ENCODE results near the gene DPP3.

DNA sequence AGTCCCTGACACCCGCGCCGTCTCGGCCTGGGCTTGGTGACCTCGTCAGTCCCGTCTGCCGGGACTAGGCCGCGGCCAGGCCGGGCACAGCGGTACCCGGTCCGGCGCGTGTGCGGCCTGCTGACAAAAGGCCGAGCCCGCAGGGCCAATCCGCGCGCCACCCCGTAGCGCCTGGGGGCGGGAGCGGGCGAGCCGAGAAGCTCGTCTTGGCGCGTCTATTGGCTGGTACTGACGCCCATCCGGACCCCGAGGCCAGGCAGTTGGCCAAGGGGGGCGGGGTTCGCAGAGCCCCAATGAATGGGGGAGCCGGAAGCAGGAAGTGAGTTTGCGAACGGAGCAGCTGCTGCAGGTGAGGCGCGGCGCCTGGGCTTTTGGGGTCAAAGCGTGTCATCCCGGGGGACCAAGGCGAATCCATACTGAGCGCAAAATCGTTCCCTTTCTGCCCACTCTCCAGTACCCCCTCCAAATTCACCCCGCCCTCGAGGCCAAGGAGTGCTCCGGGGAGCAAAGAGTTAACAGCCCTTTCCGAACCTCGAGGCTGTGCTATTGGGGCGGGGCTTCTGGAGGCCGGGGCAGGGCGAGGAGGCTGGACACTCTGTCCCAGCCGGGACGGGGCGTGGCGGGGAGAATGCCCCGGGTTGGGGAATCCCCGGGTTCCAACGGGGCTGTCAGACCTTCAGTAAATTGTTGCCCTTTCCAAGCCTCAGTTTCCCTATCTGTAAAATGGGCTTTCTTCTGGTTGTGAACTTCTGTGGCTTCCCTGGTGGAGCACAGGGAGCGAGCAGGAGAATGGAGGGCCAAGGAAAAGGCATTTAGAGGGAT is at the start of gene DPP3:
- TF ChIP-seq, protein P1, sequence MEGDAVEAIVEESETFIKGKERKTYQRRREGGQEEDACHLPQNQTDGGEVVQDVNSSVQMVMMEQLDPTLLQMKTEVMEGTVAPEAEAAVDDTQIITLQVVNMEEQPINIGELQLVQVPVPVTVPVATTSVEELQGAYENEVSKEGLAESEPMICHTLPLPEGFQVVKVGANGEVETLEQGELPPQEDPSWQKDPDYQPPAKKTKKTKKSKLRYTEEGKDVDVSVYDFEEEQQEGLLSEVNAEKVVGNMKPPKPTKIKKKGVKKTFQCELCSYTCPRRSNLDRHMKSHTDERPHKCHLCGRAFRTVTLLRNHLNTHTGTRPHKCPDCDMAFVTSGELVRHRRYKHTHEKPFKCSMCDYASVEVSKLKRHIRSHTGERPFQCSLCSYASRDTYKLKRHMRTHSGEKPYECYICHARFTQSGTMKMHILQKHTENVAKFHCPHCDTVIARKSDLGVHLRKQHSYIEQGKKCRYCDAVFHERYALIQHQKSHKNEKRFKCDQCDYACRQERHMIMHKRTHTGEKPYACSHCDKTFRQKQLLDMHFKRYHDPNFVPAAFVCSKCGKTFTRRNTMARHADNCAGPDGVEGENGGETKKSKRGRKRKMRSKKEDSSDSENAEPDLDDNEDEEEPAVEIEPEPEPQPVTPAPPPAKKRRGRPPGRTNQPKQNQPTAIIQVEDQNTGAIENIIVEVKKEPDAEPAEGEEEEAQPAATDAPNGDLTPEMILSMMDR (conservative IDR thresholded peaks at IDR 0.05; ENCODE audit: low read depth, low read length) = no peak
- TF ChIP-seq POLR2A (IDR thresholded peaks at IDR 0.05; ENCODE audit: low read depth, low read length) = peak; percentile 93

Data from IMR-90 (cell line).